SU-DHL-6 (cell line): ENCODE results near the gene IMPACT.

Experiments
- H2AFZ ChIP-seq: fragments of 200-600 bp; sonication (generic); 2 replicates; pipeline ENCODE4 v1.6.1; 2014; ENCODE audit warnings: low read depth, mild to moderate bottlenecking, moderate library complexity, mixed read lengths, antibody characterized with exemption, low read length; ENCODE audit not compliant: severe bottlenecking
- H3F3A ChIP-seq: fragments of 200-600 bp; shearing (Covaris generic); 2 replicates; pipeline ENCODE4 v1.6.0; 2016; ENCODE audit warnings: antibody characterized with exemption, mild to moderate bottlenecking; ENCODE audit not compliant: insufficient read depth
- H3K27ac ChIP-seq: fragments of 200-600 bp; sonication (generic); 2 replicates; pipeline ENCODE4 v1.5.1; 2016; ENCODE audit warnings: low read depth, mild to moderate bottlenecking, low read length, moderate library complexity, mixed read lengths
- H3K27me3 ChIP-seq: fragments of 200-600 bp; sonication (generic), shearing (Covaris generic); 2 replicates; pipeline ENCODE4 v1.6.0; 2014; ENCODE audit warnings: mild to moderate bottlenecking, low read length
- H3K36me3 ChIP-seq: fragments of 200-600 bp; sonication (generic); 2 replicates; pipeline ENCODE4 v1.6.1; 2014; ENCODE audit warnings: mild to moderate bottlenecking, low read length, mixed read lengths
- H3K4me2 ChIP-seq: fragments of 300-600, 200-600 bp; shearing (Covaris generic), sonication (generic); 2 replicates; pipeline ENCODE4 v1.6.0; 2014; ENCODE audit warnings: low read length, low read depth, mild to moderate bottlenecking; ENCODE audit not compliant: poor library complexity, severe bottlenecking
- H3K4me3 ChIP-seq: fragments of 200-600 bp; sonication (generic); 2 replicates; pipeline ENCODE4 v1.5.1; 2014; ENCODE audit warnings: antibody characterized with exemption, low read length, mild to moderate bottlenecking, mixed read lengths; ENCODE audit not compliant: insufficient read depth, poor library complexity, severe bottlenecking
- H3K79me2 ChIP-seq: fragments of 200-600 bp; sonication (generic); 2 replicates; pipeline ENCODE4 v1.6.1; 2014; ENCODE audit warnings: mild to moderate bottlenecking, low read length, moderate library complexity; ENCODE audit not compliant: insufficient read depth
- H3K9ac ChIP-seq: fragments of 200-600 bp; sonication (generic); 2 replicates; pipeline ENCODE4 v1.7.0; 2014; ENCODE audit warnings: mild to moderate bottlenecking, low read length
- H3K9me2 ChIP-seq: fragments of 200-600 bp; sonication (generic); replicated peaks from 2 replicates; pipeline ENCODE4 v1.6.1; 2014; ENCODE audit warnings: low read length; ENCODE audit not compliant: insufficient read depth
- H3K9me3 ChIP-seq: fragments of 200-600 bp; sonication (generic); 2 replicates; pipeline ENCODE4 v1.6.1; 2014; ENCODE audit warnings: low read length, mixed read lengths; ENCODE audit not compliant: insufficient read depth
- H4K20me1 ChIP-seq: fragments of 200-600 bp; sonication (generic); 2 replicates; pipeline ENCODE4 v1.6.1; 2014; ENCODE audit warnings: low read depth, mild to moderate bottlenecking, antibody characterized with exemption, low read length, moderate library complexity, mixed read lengths
- CTCF ChIP-seq: fragments of 200-600 bp; sonication (generic); IDR thresholded peaks from one replicate; pipeline ENCODE4 v1.5.1; 2017; ENCODE audit warnings: antibody characterized with exemption, mild to moderate bottlenecking, low read length, moderate library complexity; ENCODE audit not compliant: insufficient read depth, poor library complexity, severe bottlenecking
- EZH2phosphoT487 ChIP-seq: fragments of 200-600 bp; sonication (generic), shearing (Covaris generic); conservative IDR thresholded peaks from 2 replicates; pipeline ENCODE4 v1.6.1; 2018; ENCODE audit warnings: mild to moderate bottlenecking, antibody characterized with exemption, low read length, moderate library complexity, mixed read lengths

IMPACT gene

DNA sequence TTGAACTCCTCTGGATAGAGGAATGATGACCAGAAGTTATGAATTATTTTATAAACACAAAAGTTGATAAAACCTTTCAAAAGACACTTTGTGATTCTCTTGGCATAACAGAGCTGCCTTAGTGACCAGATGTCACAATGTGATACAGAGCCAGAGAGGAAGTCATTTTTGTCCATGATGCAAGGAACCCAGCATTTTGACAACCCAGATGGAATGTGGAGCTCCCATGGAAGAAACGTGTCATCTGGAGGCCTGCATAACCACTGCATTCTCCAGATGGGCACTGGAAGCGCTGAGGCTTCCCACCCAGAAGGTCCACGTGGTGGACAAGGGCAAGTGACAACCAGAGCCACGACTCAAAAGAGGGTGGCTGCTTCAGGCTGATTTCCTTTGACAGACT lies 64.1 kb downstream of the IMPACT start:
- no peak overlapping the region for H3K4me2 ChIP-seq
- H3K27me3 ChIP-seq: no peaks in the 10 kb centered on the region
- H3K9me2 ChIP-seq: no peaks in the 10 kb centered on the region
- no peaks in the 10 kb centered on the region for H4K20me1 ChIP-seq
- TF ChIP-seq CTCF (no peak), EZH2phosphoT487 (no peak)
- H3F3A ChIP-seq: peaks cover 9% of the 10 kb centered on the region
- no peaks in the 10 kb centered on the region for H3K36me3 ChIP-seq
- no peak overlapping the region for H3K4me3 ChIP-seq
- H3K27ac ChIP-seq: no peak overlapping the region; the same call in 1 of the 2 replicates
- H2AFZ ChIP-seq: no peak overlapping the region
- H3K79me2 ChIP-seq: no peaks in the 10 kb centered on the region
- H3K9ac ChIP-seq: no peak overlapping the region
- H3K9me3 ChIP-seq: no peaks in the 10 kb centered on the region

DNA sequence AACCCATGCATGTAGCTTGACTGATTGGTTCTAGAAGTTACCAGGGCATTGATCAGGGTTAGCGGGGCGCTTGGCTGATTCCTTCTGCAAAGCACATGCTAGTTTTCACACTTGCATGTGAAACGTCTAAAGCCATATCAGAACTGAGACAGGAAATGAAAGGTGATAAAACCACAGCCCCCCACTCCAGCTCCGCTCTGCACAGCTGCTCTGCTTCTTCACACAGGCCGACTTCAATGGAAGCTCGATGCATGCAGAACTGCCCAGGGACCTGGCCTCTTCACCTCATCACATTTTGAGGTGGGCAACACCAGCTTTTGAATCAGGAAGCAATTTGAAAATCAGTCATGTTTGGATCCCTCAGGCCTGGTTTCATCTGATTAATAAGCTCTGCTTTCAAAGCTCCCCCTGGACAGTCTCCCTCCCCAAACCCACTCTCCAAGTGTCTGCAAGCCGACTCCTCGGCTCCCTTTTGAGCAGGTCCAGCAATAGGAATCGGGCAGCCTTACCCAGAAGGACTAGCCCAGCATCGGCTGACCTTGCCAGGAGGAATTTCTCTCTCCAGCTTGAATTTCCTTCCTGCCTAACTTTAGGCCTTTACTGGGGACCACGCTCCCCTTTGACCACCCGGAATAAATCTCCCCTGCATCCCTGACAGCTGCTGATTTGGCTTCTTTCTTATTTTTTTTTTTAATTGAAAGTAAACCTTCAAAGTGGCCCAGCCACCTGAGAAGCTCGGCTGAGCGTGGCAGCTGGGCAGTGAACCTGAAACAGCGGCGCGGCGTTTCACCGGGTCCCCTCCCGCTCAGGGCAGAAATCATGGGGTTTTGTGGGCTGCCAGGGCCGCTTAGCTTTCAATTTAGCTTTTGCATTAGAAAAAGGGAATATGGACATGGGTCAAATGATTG lies 65.7 kb downstream of the IMPACT start:
- no peaks in the 10 kb centered on the region for H3K27me3 ChIP-seq
- TF ChIP-seq EZH2phosphoT487: no peak
- no peak for TF ChIP-seq CTCF
- peak overlapping the region; percentile 73 for H2AFZ ChIP-seq
- H3K9me3 ChIP-seq: no peaks in the 10 kb centered on the region
- H4K20me1 ChIP-seq: no peaks in the 10 kb centered on the region
- no peaks in the 10 kb centered on the region for H3K9me2 ChIP-seq
- H3K4me3 ChIP-seq: peak overlapping the region; percentile 12
- peak overlapping the region; percentile 48 for H3K27ac ChIP-seq
- peaks cover 9% of the 10 kb centered on the region for H3F3A ChIP-seq
- H3K4me2 ChIP-seq: peak overlapping the region; percentile 60
- no peaks in the 10 kb centered on the region for H3K79me2 ChIP-seq
- no peaks in the 10 kb centered on the region for H3K36me3 ChIP-seq
- H3K9ac ChIP-seq: peak overlapping the region; percentile 13

DNA sequence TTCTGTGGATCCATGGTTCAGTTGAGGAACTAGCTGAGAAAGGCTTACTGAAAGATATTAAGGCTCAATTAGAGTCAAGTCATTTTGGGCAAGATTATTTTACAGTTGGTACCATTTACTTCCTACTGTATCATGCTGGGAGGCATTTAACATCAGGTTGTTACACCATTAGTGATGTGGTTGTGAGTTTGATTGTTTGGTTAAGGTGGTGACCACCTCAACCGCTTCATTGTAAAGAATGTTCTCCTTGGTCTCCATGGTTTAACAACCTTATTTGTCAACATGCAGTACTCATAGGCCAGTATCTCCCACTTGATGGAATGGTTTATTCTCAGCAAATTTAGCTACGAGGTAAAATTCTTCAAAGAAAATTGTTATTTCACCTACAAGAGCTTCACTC lies 68.1 kb downstream of the IMPACT start:
- Histone ChIP-seq H3K79me2 (no peaks in the 10 kb centered on the region), H3K27me3 (no peaks in the 10 kb centered on the region), H3K36me3 (no peaks in the 10 kb centered on the region)

More for the DNA sequence above, 68.1 kb downstream of the IMPACT start:
- no peak for TF ChIP-seq EZH2phosphoT487
- TF ChIP-seq CTCF: no peak
- Histone ChIP-seq H3F3A (peaks cover 9% of the 10 kb centered on the region), H3K9me3 (no peaks in the 10 kb centered on the region), H2AFZ (no peak overlapping the region), H3K4me3 (no peak overlapping the region), H3K27ac (no peak overlapping the region), H3K4me2 (no peak overlapping the region), H3K9ac (no peak overlapping the region), H4K20me1 (no peaks in the 10 kb centered on the region), H3K9me2 (no peaks in the 10 kb centered on the region)
